ENCODE measurements around the gene LMNTD2. TPM values are rescaled to one million over a fixed set of nuclear protein-coding genes. Genes with fewer than 3 reads are reported as not detected.

The LMNTD2 gene
- total and polyA plus RNA-seq, 2 of the 13 experiments (the other 11 are each of a cell fraction or from before 2014, with no cell fraction given): 1.1 to 3.1 TPM

GRCh38 chr11:576811-577610, 16.5 kb upstream of the LMNTD2 start:
- Histone ChIP-seq H3K36me3 (replicated peaks in 1 of 2; ENCODE audit: control insufficient read depth in 1 of 2, insufficient read depth in 2 of 2, low read length in 2 of 2) (peaks cover 8 to 13% of the 10 kb centered on the region in 2 experiments; a peak in 4 of 5 replicates), H3K4me3 (replicated peaks in 1 of 3; ENCODE audit: insufficient read depth in 1 of 3, low read depth in 2 of 3, low read length in 3 of 3) (peak overlapping the region; percentile 78 to 100 (median 92)), H3K9me3 (ENCODE audit: low read length) (no peaks in the 10 kb centered on the region), H3K79me2 (ENCODE audit: insufficient read depth, low read length) (peaks cover 52% of the 10 kb centered on the region), H4K20me1 (ENCODE audit: insufficient read depth, low read length) (peaks cover 43% of the 10 kb centered on the region), H3K4me2 (ENCODE audit: low read depth, low read length) (peak overlapping the region; percentile 94), H3K9ac (ENCODE audit: insufficient read depth, low read depth, low read length) (peak overlapping the region; percentile 100), H3K27ac (ENCODE audit: extremely low read length, insufficient read depth, low read length) (peak overlapping the region; percentile 80), H3K27me3 (ENCODE audit: control insufficient read depth in 1 of 2, insufficient read depth in 2 of 2, low read length in 2 of 2) (no peaks in the 10 kb centered on the region; a peak in 2 of 5 replicates), H3K4me1 (ENCODE audit: insufficient read depth, low read length) (peaks cover 57% of the 10 kb centered on the region), H2AFZ (ENCODE audit: low read length) (no peak overlapping the region)
- DNase-seq (ENCODE audit: low spot score): no peak
- intact Hi-C loops (cut with micrococcal nuclease; ENCODE audit: unreplicated experiment): no loop called here
- ChIA-PET CTCF (ENCODE audit: low intra/inter-chr PET ratio, low total read pairs) (no interaction called here), POLR2A (interaction anchor here (0.7 to 2.5 kb wide), 3 partner anchors 11 to 24 kb away, joined by 3 to 33 read pairs (median 9); no protein-coding TSS in a partner anchor)
- 2% methylated on average over 23 of the region's 48 CpGs for WGBS (ENCODE audit: low lambda C conversion rate)
- BruUV-seq (replicated peaks): no TSS peak
- no peak for ATAC-seq
- FAIRE-seq: no peak
- in situ Hi-C loops (cut with HindIII; ENCODE audit: extremely low pct_ligation_motif_present, low pct_unique_long_range_greater_than_20kb): no loop called here
- TF ChIP-seq ZNF768 (CRISPR knock-in tag; IDR thresholded peaks at IDR 0.05) (peak; percentile 44; the same call in 1 of the 2 replicates), KDM5B (CRISPR knock-in tag; IDR thresholded peaks at IDR 0.05; ENCODE audit: borderline replicate concordance) (peak; percentile 12; the same call in 1 of the 2 replicates), ZNF180 (CRISPR knock-in tag; IDR thresholded peaks at IDR 0.05; ENCODE audit: borderline replicate concordance, low read depth) (no peak), EED (CRISPR knock-in tag; IDR thresholded peaks at IDR 0.05) (no peak), ZBTB42 (CRISPR knock-in tag; IDR thresholded peaks at IDR 0.05) (0 out of 2 replicates have a peak, but pooled peaks have one; percentile 24), ZNF335 (CRISPR knock-in tag; IDR thresholded peaks at IDR 0.05) (no peak), ZMYM3 (CRISPR knock-in tag; IDR thresholded peaks at IDR 0.05) (no peak), ARID5B (CRISPR knock-in tag; IDR thresholded peaks at IDR 0.05) (no peak), ZNF350 (CRISPR knock-in tag; IDR thresholded peaks at IDR 0.05; ENCODE audit: borderline replicate concordance, low read depth) (no peak), ZFY (CRISPR knock-in tag; IDR thresholded peaks at IDR 0.05) (peak; percentile 28), MAX (IDR thresholded peaks at IDR 0.05) (0 out of 2 replicates have a peak, but pooled peaks have one; percentile 4), MEIS2 (CRISPR knock-in tag; IDR thresholded peaks at IDR 0.05) (0 out of 2 replicates have a peak, but pooled peaks have one; percentile 4), NAIF1 (CRISPR knock-in tag; IDR thresholded peaks at IDR 0.05; ENCODE audit: borderline replicate concordance) (no peak), E2F5 (CRISPR knock-in tag; conservative IDR thresholded peaks at IDR 0.05) (no peak), MYC (CRISPR knock-in tag; IDR thresholded peaks at IDR 0.05; ENCODE audit: borderline replicate concordance) (no peak), TFAP4 (IDR thresholded peaks at IDR 0.05; ENCODE audit: borderline replicate concordance, low read depth) (0 out of 2 replicates have a peak, but pooled peaks have one; percentile 15)

Measured in HepG2 (cell line).